IMR-90 (cell line): ENCODE results near the gene GJC1. TPM values are rescaled to one million over a fixed set of nuclear protein-coding genes. Genes with fewer than 3 reads are reported as not detected.

Experiments used
- ATAC-seq: fragments of 200-7000 bp; cut with Tn5 transposase; 2 replicates; pipeline ENCODE4 v1.9.1; 2020; ENCODE audit warnings: low read depth, mild to moderate bottlenecking, moderate library complexity
- BruUV-seq: library from RNA; stranded (reverse); fragments of 400-500 nt; replicated peaks from 2 replicates; lab custom pipeline; 2021; lab: Mats Ljungman, UMichigan
- CTCF ChIA-PET: fragments of 300-600 bp; formaldehyde crosslinking; extraction: SDS; loops from one replicate; lab custom pipeline; 2021; ENCODE audit warnings: antibody characterized with exemption; lab: Yijun Ruan, JAX
- POLR2A ChIA-PET: fragments of 300-600 bp; sonication (Branson Sonifier 250); formaldehyde crosslinking; loops from one replicate; lab custom pipeline; 2022; ENCODE audit warnings: antibody characterized with exemption; ENCODE audit not compliant: unreplicated experiment; lab: Charles Lee
- DNase-seq: peaks from one replicate; pipeline ENCODE4 v3.0.0; 2013
- H2AFZ ChIP-seq: replicated peaks from 2 replicates; pipeline ENCODE3; 2013; ENCODE audit warnings: low read length, mild to moderate bottlenecking; ENCODE audit not compliant: poor library complexity
- H2AK5ac ChIP-seq: 2 replicates; pipeline ENCODE4 v1.6.1; 2013; ENCODE audit warnings: low read depth, low read length, inconsistent platforms
- H2AK9ac ChIP-seq: replicated peaks from 2 replicates; pipeline ENCODE3; 2013; ENCODE audit warnings: mild to moderate bottlenecking, low read depth, low read length, moderate library complexity; ENCODE audit not compliant: poor library complexity
- H2BK120ac ChIP-seq: 2 replicates; pipeline ENCODE4 v1.6.1; 2013; ENCODE audit warnings: low read depth, low read length, inconsistent platforms
- H2BK15ac ChIP-seq: 3 replicates; pipeline ENCODE4 v1.6.1; 2013; ENCODE audit warnings: low read depth, low read length, inconsistent platforms
- H2BK20ac ChIP-seq: 2 replicates; pipeline ENCODE4 v1.6.1; 2013; ENCODE audit warnings: low read depth, mild to moderate bottlenecking, inconsistent platforms, low read length, moderate library complexity
- H2BK5ac ChIP-seq: 2 replicates; pipeline ENCODE4 v1.6.1; 2013; ENCODE audit warnings: mild to moderate bottlenecking, low read depth, low read length, inconsistent platforms; ENCODE audit not compliant: poor library complexity, severe bottlenecking
- H3K14ac ChIP-seq: replicated peaks from 2 replicates; pipeline ENCODE4 v1.6.1; 2013; ENCODE audit warnings: low read depth, low read length, inconsistent platforms
- H3K18ac ChIP-seq: 2 replicates; pipeline ENCODE4 v1.6.1; 2013; ENCODE audit warnings: low read depth, low read length, control low read depth
- H3K23ac ChIP-seq: 2 replicates; pipeline ENCODE4 v1.6.1; 2013; ENCODE audit warnings: low read depth, low read length, inconsistent platforms
- H3K27ac ChIP-seq: 2 replicates; pipeline ENCODE4 v1.5.1; 2013; ENCODE audit warnings: mild to moderate bottlenecking, control low read depth, low read length; ENCODE audit not compliant: insufficient read depth
- H3K27me3 ChIP-seq: 2 replicates; pipeline ENCODE4 v1.6.1; 2013; ENCODE audit warnings: low read length; ENCODE audit not compliant: control insufficient read depth, insufficient read depth
- H3K36me3 ChIP-seq: 2 replicates; pipeline ENCODE4 v1.6.1; 2013; ENCODE audit warnings: low read length, mixed read lengths; ENCODE audit not compliant: control insufficient read depth, insufficient read depth
- H3K4ac ChIP-seq: 2 replicates; pipeline ENCODE4 v1.6.1; 2013; ENCODE audit warnings: low read depth, low read length, inconsistent platforms
- H3K4me1 ChIP-seq: 2 replicates; pipeline ENCODE4 v1.6.1; 2013; ENCODE audit warnings: low read length, mixed read lengths; ENCODE audit not compliant: control insufficient read depth, insufficient read depth
- H3K4me2 ChIP-seq: 2 replicates; pipeline ENCODE4 v1.6.1; 2013; ENCODE audit warnings: low read depth, mild to moderate bottlenecking, control low read depth, low read length, moderate library complexity
- H3K4me3 ChIP-seq: 2 replicates; pipeline ENCODE4 v1.5.1; 2013; ENCODE audit warnings: low read depth, mild to moderate bottlenecking, control low read depth, low read length, moderate library complexity; ENCODE audit not compliant: insufficient read depth
- H3K56ac ChIP-seq: 2 replicates; pipeline ENCODE4 v1.6.1; 2013; ENCODE audit warnings: low read length, inconsistent platforms; ENCODE audit not compliant: insufficient read depth; ENCODE audit errors: extremely low read depth
- H3K79me1 ChIP-seq, 2 experiments: 2 replicates each; pipeline ENCODE4 v1.6.1; 2013; ENCODE audit warnings: low read length in 2 of 2, inconsistent platforms in 1 of 2, low read depth in 1 of 2
- H3K9ac ChIP-seq: 2 replicates; pipeline ENCODE4 v1.6.1; 2013; ENCODE audit warnings: low read depth, low read length, control low read depth
- H3K9me1 ChIP-seq: 2 replicates; pipeline ENCODE4 v1.6.1; 2013; ENCODE audit warnings: low read length, inconsistent platforms; ENCODE audit not compliant: insufficient read depth
- H3K9me3 ChIP-seq: 2 replicates; pipeline ENCODE4 v1.6.1; 2013; ENCODE audit warnings: low read length; ENCODE audit not compliant: control insufficient read depth, insufficient read depth
- H4K20me1 ChIP-seq: 2 replicates; pipeline ENCODE4 v1.6.1; 2013; ENCODE audit warnings: low read length, inconsistent platforms; ENCODE audit not compliant: insufficient read depth
- H4K5ac ChIP-seq: 2 replicates; pipeline ENCODE4 v1.6.1; 2013; ENCODE audit warnings: mild to moderate bottlenecking, low read depth, low read length, control low read depth
- H4K8ac ChIP-seq, 2 experiments: 2 replicates each; pipeline ENCODE4 v1.6.1; 2013; ENCODE audit warnings: low read depth in 2 of 2, low read length in 2 of 2, control low read depth in 1 of 2, inconsistent platforms in 1 of 2
- H4K91ac ChIP-seq: 2 replicates; pipeline ENCODE4 v1.6.1; 2013; ENCODE audit warnings: low read depth, low read length, inconsistent platforms; ENCODE audit not compliant: insufficient read depth
- CTCF ChIP-seq: conservative IDR thresholded peaks from 2 replicates; pipeline ENCODE4 v1.5.1; 2012; ENCODE audit warnings: mild to moderate bottlenecking, low read depth, low read length, improper control_type of control experiment
- FOS ChIP-seq: fragments of 150-350 bp; IDR thresholded peaks from 2 replicates; pipeline ENCODE4 v1.6.1; 2016; ENCODE audit warnings: low read depth, low read length
- MAZ ChIP-seq: IDR thresholded peaks from 2 replicates; pipeline ENCODE4 v1.6.1; 2012; ENCODE audit warnings: low read depth, mild to moderate bottlenecking, low read length, improper control_type of control experiment, moderate library complexity, borderline replicate concordance
- NFE2L2 ChIP-seq: fragments of 150-350 bp; IDR thresholded peaks from 2 replicates; pipeline ENCODE4 v1.6.1; 2016; ENCODE audit warnings: low read depth, mild to moderate bottlenecking, low read length
- POLR2A ChIP-seq: IDR thresholded peaks from 2 replicates; pipeline ENCODE4 v1.6.1; 2012; ENCODE audit warnings: mild to moderate bottlenecking, low read depth, low read length
- RAD21 ChIP-seq: IDR thresholded peaks from 2 replicates; pipeline ENCODE4 v1.6.1; 2012; ENCODE audit warnings: low read length, improper control_type of control experiment
- RFX5 ChIP-seq: IDR thresholded peaks from 2 replicates; pipeline ENCODE4 v1.8.0; 2012; ENCODE audit warnings: low read depth, mild to moderate bottlenecking, low read length, moderate library complexity
- USF2 ChIP-seq: fragments of 150-350 bp; IDR thresholded peaks from 2 replicates; pipeline ENCODE4 v1.6.1; 2017; ENCODE audit warnings: mild to moderate bottlenecking, antibody characterized with exemption, low read length, low read depth
- WGBS, 2 experiments: methylation state at CpG; one replicate each; pipeline versions ENCODE4 v1.1.5 to v1.1.7; 2013; ENCODE audit warnings: missing lambda C conversion rate in 2 of 2; ENCODE audit not compliant: insufficient read length in 1 of 2; ENCODE audit errors: extremely low coverage in 2 of 2; 5-methylcytosine and 5-hydroxymethylcytosine counted together
- dilution Hi-C: fragments of 300-500 bp; cut with HindIII; formaldehyde crosslinking; loops from one replicate; pipeline ENCODE4 v1.14.3; 2018; ENCODE audit warnings: low sequenced_read_pairs; ENCODE audit not compliant: unreplicated experiment
- in situ Hi-C: fragments of 300-500 bp; cut with MboI; formaldehyde crosslinking; loops from 3 replicates; pipeline ENCODE4 v1.14.3; 2019; ENCODE audit warnings: low sequenced_read_pairs, inconsistent platforms, mixed read lengths
- intact Hi-C: fragments of 100-400 bp; cut with micrococcal nuclease; formaldehyde crosslinking; loops from 2 replicates; pipeline ENCODE4 v1.10.0; 2022
- polyA plus RNA-seq, 3 experiments: library from polyadenylated mRNA; depleted of rRNA; stranded (reverse); fragments of >200 nt; gene quantifications; 2 replicates each; pipeline ENCODE4 v1.2.3, GENCODE V29; 2012; ENCODE audit warnings: low replicate concordance in 1 of 3
- total RNA-seq: library from RNA; depleted of rRNA; stranded (reverse); fragments of >200 nt; gene quantifications from 2 replicates; pipeline ENCODE4 v1.2.3, GENCODE V29; 2012

Gene GJC1
- total and polyA plus RNA-seq, 2 of the 4 experiments (the other 2 are of a cell fraction) = 23.9 to 69.7 TPM

GRCh38 chr17:44760474-44761308, 69.4 kb downstream of the GJC1 start:
- dilution Hi-C loops = no loop called here
- Histone ChIP-seq H3K9me1 (0 out of 2 replicates have a peak, but pooled peaks cover 2% of the 10 kb centered on the region), H3K9me3 (no peaks in the 10 kb centered on the region), H4K91ac (no peak overlapping the region), H4K5ac (no peak overlapping the region), H3K4me2 (no peak overlapping the region), H2BK5ac (no peak overlapping the region), H3K9ac (no peak overlapping the region), H3K14ac (no peak overlapping the region), H3K79me1 (no peaks in the 10 kb centered on the region), H4K8ac (no peak overlapping the region), H3K56ac (no peak overlapping the region), H2AK5ac (no peak overlapping the region), H3K36me3 (no peaks in the 10 kb centered on the region), H2AK9ac (peak overlapping the region; percentile 61), H3K18ac (no peak overlapping the region), H3K4me3 (no peak overlapping the region), H3K27ac (no peak overlapping the region), H4K20me1 (no peaks in the 10 kb centered on the region), H3K4me1 (peaks cover 2% of the 10 kb centered on the region; the same call in 1 of the 2 replicates), H2AFZ (no peak overlapping the region), H2BK120ac (no peak overlapping the region), H2BK15ac (no peak overlapping the region), H3K4ac (no peak overlapping the region), H2BK20ac (no peak overlapping the region), H3K23ac (no peak overlapping the region), H3K27me3 (peaks cover 45% of the 10 kb centered on the region)
- BruUV-seq = no TSS peak
- ChIA-PET POLR2A (no interaction called here), CTCF (no interaction called here)
- no peak for DNase-seq
- TF ChIP-seq CTCF = no peak
- no peak for TF ChIP-seq NFE2L2
- TF ChIP-seq RFX5 = no peak
- no peak for TF ChIP-seq USF2
- no peak for TF ChIP-seq FOS
- TF ChIP-seq RAD21 = no peak
- TF ChIP-seq MAZ = no peak
- TF ChIP-seq POLR2A = no peak
- WGBS, 2 experiments = 52% methylated on average over 8 of the region's 13 CpGs; no CpG with 5 or more reads in 1 of the 2 experiments
- ATAC-seq = no peak
- intact Hi-C loops = loop anchor here (10.0 kb wide), 1 partner anchor 226 kb away; no protein-coding TSS in a partner anchor
- in situ Hi-C loops = no loop called here
